ENCODE measurements around the gene IL17RB.

IL17RB gene

DNA sequence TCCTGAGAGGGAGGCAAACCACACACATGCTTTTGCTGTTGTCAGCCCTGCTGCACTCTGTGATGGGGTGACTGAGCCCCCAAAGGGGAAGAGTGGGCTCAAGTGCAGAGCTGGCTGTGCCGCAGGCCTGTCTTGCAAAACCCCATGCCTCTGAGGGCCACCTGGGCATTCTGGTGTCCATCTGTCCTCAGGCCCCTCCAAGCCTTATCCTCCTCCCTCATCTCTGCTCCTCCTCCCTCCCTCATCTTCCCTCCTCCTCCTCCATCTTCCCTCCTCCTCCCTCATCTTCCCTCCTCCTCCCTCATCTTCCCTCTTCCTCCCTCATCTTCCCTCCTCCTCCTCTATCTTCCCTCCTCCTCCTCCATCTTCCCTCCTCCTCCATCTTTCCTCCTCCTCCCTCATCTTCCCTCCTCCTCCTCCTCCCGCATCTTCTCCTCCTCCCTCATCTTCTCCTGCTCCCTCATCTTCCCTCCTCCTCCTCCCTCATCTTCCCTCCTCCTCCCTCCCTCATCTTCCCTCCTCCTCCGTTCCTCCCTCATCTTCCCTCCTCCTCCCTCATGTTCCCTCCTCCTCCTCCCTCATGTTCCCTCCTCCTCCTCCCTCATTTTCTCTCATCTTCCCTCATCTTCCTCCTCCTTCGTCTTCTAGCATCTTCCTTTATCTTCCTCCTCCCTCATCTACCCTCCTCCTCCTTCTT lies 40.8 kb upstream of the IL17RB start:
- TF ChIP-seq, protein P1, sequence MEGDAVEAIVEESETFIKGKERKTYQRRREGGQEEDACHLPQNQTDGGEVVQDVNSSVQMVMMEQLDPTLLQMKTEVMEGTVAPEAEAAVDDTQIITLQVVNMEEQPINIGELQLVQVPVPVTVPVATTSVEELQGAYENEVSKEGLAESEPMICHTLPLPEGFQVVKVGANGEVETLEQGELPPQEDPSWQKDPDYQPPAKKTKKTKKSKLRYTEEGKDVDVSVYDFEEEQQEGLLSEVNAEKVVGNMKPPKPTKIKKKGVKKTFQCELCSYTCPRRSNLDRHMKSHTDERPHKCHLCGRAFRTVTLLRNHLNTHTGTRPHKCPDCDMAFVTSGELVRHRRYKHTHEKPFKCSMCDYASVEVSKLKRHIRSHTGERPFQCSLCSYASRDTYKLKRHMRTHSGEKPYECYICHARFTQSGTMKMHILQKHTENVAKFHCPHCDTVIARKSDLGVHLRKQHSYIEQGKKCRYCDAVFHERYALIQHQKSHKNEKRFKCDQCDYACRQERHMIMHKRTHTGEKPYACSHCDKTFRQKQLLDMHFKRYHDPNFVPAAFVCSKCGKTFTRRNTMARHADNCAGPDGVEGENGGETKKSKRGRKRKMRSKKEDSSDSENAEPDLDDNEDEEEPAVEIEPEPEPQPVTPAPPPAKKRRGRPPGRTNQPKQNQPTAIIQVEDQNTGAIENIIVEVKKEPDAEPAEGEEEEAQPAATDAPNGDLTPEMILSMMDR (IDR thresholded peaks at IDR 0.05; ENCODE audit: low read depth, low read length, poor library complexity, severe bottlenecking) = no peak
- no peak for TF ChIP-seq EZH2phosphoT487 (IDR thresholded peaks at IDR 0.05; ENCODE audit: borderline replicate concordance, low read length)
- Histone ChIP-seq H3K9me3 (ENCODE audit: control insufficient read depth, insufficient read depth, low read length) (no peaks in the 10 kb centered on the region), H3K4me1 (ENCODE audit: control insufficient read depth, low read length) (peaks cover 28% of the 10 kb centered on the region), H3K4me2 (ENCODE audit: low read length) (no peak overlapping the region), H4K20me1 (ENCODE audit: control insufficient read depth, insufficient read depth, low read depth, low read length) (no peaks in the 10 kb centered on the region), H3K4me3 (ENCODE audit: low read length) (no peak overlapping the region), H3K27ac (ENCODE audit: low read depth, low read length) (no peak overlapping the region), H3K36me3 (ENCODE audit: control insufficient read depth, low read length) (no peaks in the 10 kb centered on the region), H3K27me3 (ENCODE audit: control insufficient read depth, low read length) (peaks cover 7% of the 10 kb centered on the region), H3F3A (ENCODE audit: control insufficient read depth, insufficient read depth) (no peaks in the 10 kb centered on the region), H3K79me2 (ENCODE audit: control insufficient read depth, low read length) (no peaks in the 10 kb centered on the region), H3K9me2 (replicated peaks; ENCODE audit: control insufficient read depth, low read length) (no peaks in the 10 kb centered on the region)

DNA sequence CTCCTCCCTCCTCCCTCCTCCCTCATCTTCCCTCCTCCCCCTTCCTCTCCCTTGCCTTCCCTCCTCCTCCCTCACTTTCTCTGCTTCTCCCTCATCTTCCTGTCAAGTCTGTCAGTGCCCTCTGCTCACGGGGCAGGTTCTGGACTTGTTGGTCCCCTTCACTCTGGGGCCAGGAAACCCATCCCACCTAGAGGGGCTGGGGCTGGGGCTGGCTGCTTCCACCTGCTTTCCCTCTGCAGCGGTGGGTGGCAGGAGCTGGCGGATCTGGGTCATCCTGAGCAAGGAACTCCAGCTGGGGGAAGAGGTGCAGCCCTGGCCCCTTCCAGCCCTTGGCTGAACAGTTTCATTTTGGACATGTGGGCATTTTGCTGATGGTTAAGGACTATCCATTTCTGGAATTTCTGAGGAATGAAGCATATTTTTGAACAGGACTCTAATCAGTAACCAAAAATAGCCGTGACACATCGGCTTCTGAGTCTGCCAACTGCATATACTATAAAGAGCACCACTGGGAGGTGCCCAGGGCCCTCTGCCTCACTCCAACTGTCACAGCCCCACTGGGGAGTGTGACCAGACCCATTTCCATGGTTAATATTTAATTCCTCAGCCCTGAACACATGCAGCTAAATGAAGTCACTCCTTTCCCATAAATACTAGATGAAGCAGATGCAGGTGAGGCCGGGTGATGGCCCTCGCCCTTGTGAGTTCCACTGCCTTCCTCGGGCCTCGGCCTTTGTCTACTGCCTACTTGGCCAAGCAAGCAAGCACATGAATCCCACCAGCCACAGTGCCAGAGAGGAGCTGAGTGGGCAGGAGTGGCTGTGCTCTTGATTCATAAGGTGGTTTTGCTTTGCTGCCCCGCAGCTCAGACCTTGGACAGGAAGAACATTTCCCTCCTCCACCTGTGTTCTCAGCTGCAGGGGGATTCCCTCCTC lies 39.9 kb upstream of the IL17RB start:
- no peak for TF ChIP-seq EZH2phosphoT487 (IDR thresholded peaks at IDR 0.05; ENCODE audit: borderline replicate concordance, low read length)
- TF ChIP-seq, protein P1 (IDR thresholded peaks at IDR 0.05; ENCODE audit: low read depth, low read length, poor library complexity, severe bottlenecking) = no peak
- no peak overlapping the region for H3K4me3 ChIP-seq (ENCODE audit: low read length)

DNA sequence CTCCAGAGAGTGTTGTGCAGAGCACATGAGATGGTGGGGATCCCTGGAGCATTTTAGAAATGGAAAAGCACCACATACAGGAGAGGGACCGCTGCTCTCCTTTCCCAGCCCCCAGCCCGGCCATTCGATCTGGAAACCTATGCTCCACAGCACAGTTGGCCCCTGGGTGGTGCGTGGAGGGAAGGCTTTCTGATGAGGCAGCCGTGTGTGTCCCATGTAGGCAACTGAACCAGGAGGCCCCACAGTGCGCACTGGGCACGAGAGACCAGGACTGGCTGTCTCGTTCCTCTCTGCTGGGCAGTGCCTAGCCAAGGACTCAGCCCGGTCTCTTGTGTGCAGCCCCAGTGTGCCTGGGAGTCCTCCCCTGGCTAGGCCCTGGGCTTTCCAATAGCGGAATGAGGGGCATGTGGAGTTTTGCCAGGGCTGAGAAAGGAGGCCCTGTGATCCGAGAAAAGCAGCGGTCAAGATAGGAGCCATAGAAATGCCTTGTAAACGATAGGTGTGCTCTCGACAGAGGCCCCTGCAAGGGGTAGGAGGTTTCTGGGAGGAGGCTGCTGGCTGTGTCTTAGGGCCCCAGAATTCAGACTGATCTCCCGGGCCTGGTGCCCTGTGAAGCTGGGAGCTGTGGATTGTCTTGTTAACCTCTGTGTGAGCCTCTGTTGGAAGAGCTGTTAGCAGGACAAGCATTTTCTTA lies 39.1 kb upstream of the IL17RB start:
- Histone ChIP-seq H3K4me3 (ENCODE audit: low read length) (no peak overlapping the region), H3K9me2 (replicated peaks; ENCODE audit: control insufficient read depth, low read length) (no peaks in the 10 kb centered on the region)

More for the DNA sequence above, 39.9 kb upstream of the IL17RB start:
- no peaks in the 10 kb centered on the region for H3K9me3 ChIP-seq (ENCODE audit: control insufficient read depth, insufficient read depth, low read length)
- peak overlapping the region; percentile 16; the same call in 1 of the 2 replicates for H3K4me2 ChIP-seq (ENCODE audit: low read length)
- H4K20me1 ChIP-seq (ENCODE audit: control insufficient read depth, insufficient read depth, low read depth, low read length) = no peaks in the 10 kb centered on the region
- H3K27me3 ChIP-seq (ENCODE audit: control insufficient read depth, low read length) = peaks cover 7% of the 10 kb centered on the region
- H3K36me3 ChIP-seq (ENCODE audit: control insufficient read depth, low read length) = no peaks in the 10 kb centered on the region
- H3K79me2 ChIP-seq (ENCODE audit: control insufficient read depth, low read length) = no peaks in the 10 kb centered on the region
- H3K9me2 ChIP-seq (replicated peaks; ENCODE audit: control insufficient read depth, low read length) = no peaks in the 10 kb centered on the region
- no peak overlapping the region for H3K27ac ChIP-seq (ENCODE audit: low read depth, low read length)
- no peaks in the 10 kb centered on the region for H3F3A ChIP-seq (ENCODE audit: control insufficient read depth, insufficient read depth)
- H3K4me1 ChIP-seq (ENCODE audit: control insufficient read depth, low read length) = peaks cover 28% of the 10 kb centered on the region

More for the DNA sequence above, 39.1 kb upstream of the IL17RB start:
- Histone ChIP-seq H3K36me3 (ENCODE audit: control insufficient read depth, low read length) (no peaks in the 10 kb centered on the region), H3K4me2 (ENCODE audit: low read length) (peak overlapping the region; percentile 16; the same call in 1 of the 2 replicates), H3K4me1 (ENCODE audit: control insufficient read depth, low read length) (peaks cover 28% of the 10 kb centered on the region), H3K27ac (ENCODE audit: low read depth, low read length) (no peak overlapping the region), H3K9me3 (ENCODE audit: control insufficient read depth, insufficient read depth, low read length) (no peaks in the 10 kb centered on the region), H3F3A (ENCODE audit: control insufficient read depth, insufficient read depth) (no peaks in the 10 kb centered on the region), H4K20me1 (ENCODE audit: control insufficient read depth, insufficient read depth, low read depth, low read length) (no peaks in the 10 kb centered on the region), H3K27me3 (ENCODE audit: control insufficient read depth, low read length) (peaks cover 8% of the 10 kb centered on the region), H3K79me2 (ENCODE audit: control insufficient read depth, low read length) (no peaks in the 10 kb centered on the region)
- no peak for TF ChIP-seq EZH2phosphoT487 (IDR thresholded peaks at IDR 0.05; ENCODE audit: borderline replicate concordance, low read length)
- TF ChIP-seq, protein P1 (IDR thresholded peaks at IDR 0.05; ENCODE audit: low read depth, low read length, poor library complexity, severe bottlenecking) = no peak

Measured in DOHH2 (cell line).